Type B pancreatic cell (in vitro differentiated cells): ENCODE results near the gene ADARB2. TPM values are rescaled to one million over a fixed set of nuclear protein-coding genes. Genes with fewer than 3 reads are reported as not detected.

Source experiments
- DNase-seq: peaks from one replicate; pipeline ENCODE4 v3.0.0; 2021; ENCODE audit warnings: mixed read lengths; ENCODE audit not compliant: unreplicated experiment; ENCODE audit errors: extremely low spot score
- H3K27ac Mint-ChIP-seq: 2 replicates; pipeline ENCODE4 v1.8.0; 2021; ENCODE audit warnings: mild to moderate bottlenecking, mixed read lengths
- H3K27me3 Mint-ChIP-seq: 2 replicates; pipeline ENCODE4 v1.8.0; 2021; ENCODE audit warnings: mixed read lengths
- H3K36me3 Mint-ChIP-seq: 2 replicates; pipeline ENCODE4 v1.8.0; 2021; ENCODE audit warnings: mixed read lengths
- H3K4me1 Mint-ChIP-seq: one replicate; pipeline ENCODE4 v1.8.0; 2021; ENCODE audit warnings: mixed read lengths; ENCODE audit not compliant: unreplicated experiment
- H3K4me3 Mint-ChIP-seq: 2 replicates; pipeline ENCODE4 v1.8.0; 2021; ENCODE audit warnings: mild to moderate bottlenecking, mixed read lengths
- H3K9me3 Mint-ChIP-seq: 2 replicates; pipeline ENCODE4 v1.8.0; 2021; ENCODE audit warnings: mixed read lengths
- total RNA-seq: library from RNA; stranded (reverse); gene quantifications from 2 replicates; pipeline ENCODE4 v1.2.1, GENCODE V29; 2021; ENCODE audit warnings: low replicate concordance
- TF ChIP-seq, protein P1 (sequence below): fragments of 200-600 bp; sonication (generic); conservative IDR thresholded peaks from 2 replicates; pipeline ENCODE4 v1.5.0; 2021; ENCODE audit warnings: antibody characterized with exemption, mild to moderate bottlenecking

Gene ADARB2
- total RNA-seq, 1 donor from 2014 or later, result 4.9 TPM

GRCh38 chr10:1706256-1706655 lies 31.1 kb downstream of the ADARB2 start:
- Mint-ChIP-seq H3K9me3 (peaks cover 9% of the 10 kb centered on the region), H3K4me3 (no peak overlapping the region), H3K27me3 (peaks cover 18% of the 10 kb centered on the region), H3K27ac (no peak overlapping the region), H3K4me1 (no peaks in the 10 kb centered on the region), H3K36me3 (no peaks in the 10 kb centered on the region)
- TF ChIP-seq, protein P1, sequence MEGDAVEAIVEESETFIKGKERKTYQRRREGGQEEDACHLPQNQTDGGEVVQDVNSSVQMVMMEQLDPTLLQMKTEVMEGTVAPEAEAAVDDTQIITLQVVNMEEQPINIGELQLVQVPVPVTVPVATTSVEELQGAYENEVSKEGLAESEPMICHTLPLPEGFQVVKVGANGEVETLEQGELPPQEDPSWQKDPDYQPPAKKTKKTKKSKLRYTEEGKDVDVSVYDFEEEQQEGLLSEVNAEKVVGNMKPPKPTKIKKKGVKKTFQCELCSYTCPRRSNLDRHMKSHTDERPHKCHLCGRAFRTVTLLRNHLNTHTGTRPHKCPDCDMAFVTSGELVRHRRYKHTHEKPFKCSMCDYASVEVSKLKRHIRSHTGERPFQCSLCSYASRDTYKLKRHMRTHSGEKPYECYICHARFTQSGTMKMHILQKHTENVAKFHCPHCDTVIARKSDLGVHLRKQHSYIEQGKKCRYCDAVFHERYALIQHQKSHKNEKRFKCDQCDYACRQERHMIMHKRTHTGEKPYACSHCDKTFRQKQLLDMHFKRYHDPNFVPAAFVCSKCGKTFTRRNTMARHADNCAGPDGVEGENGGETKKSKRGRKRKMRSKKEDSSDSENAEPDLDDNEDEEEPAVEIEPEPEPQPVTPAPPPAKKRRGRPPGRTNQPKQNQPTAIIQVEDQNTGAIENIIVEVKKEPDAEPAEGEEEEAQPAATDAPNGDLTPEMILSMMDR, result no peak
- no peak for DNase-seq

DNA sequence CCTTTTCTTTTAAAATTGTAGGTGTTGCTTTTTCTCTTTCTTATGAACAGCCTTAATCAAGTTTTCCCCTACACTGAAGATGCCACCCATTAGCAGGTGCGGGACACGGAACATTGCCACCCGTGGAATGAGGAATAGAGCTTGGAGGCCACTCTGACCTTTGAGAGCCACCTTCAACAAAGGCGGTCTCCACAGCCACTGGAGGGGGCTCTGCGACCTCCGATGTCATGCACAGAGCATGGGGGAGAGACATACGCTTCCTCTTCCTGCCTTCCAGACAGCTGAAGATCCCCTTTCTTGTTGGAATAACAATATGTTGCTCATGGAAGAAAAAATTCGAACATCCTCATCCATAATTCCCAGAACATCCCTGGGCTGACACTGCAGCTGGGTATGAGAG lies 39.1 kb downstream of the ADARB2 start:
- no peak for DNase-seq
- Mint-ChIP-seq H3K9me3 (peaks cover 9% of the 10 kb centered on the region), H3K4me1 (no peaks in the 10 kb centered on the region), H3K36me3 (no peaks in the 10 kb centered on the region), H3K27ac (no peak overlapping the region), H3K4me3 (no peak overlapping the region), H3K27me3 (peaks cover 5% of the 10 kb centered on the region)
- TF ChIP-seq, protein P1, result no peak

DNA sequence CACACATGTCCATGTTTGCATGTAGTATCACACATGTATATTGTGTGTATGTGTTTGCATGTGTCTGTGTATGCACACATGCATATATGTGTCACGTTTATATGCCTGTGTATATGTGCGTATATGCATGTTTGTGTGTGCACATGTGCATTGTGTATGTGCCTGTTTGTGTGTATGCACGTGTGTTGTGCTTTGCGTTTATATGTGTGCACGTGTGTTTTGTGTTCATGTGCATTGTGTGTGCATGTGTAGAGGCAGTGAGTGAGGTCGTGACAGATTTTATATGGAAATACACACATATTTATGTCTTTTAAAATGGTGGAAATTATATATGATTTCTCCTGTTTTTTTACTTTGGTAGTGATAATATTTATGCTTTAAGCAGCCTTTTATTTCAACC lies 41.2 kb downstream of the ADARB2 start:
- Mint-ChIP-seq H3K4me1 (no peaks in the 10 kb centered on the region), H3K27me3 (peaks cover 6% of the 10 kb centered on the region), H3K36me3 (no peaks in the 10 kb centered on the region), H3K4me3 (no peak overlapping the region), H3K9me3 (no peaks in the 10 kb centered on the region), H3K27ac (no peak overlapping the region)
- DNase-seq, result no peak
- TF ChIP-seq, protein P1, result no peak

DNA sequence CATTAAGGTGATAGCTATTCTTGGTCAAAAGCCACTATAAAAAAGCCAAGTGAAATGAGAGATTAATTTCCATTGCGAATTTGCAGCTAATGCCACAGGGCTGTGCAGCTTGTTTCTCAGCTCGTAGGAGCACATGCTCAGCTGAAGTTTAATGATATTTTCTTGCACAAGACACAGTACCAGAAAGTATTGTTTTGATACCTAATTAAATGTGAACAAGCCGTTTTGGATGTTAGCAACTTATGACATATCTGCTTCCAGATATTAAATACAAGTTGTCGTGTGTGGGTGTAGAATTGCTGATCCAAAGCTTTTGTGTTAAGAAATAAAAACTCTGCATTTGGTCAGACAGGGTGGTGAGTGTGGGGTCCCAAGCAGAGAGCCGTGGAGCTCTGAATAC lies 47.2 kb downstream of the ADARB2 start:
- no peak overlapping the region for H3K27ac Mint-ChIP-seq
- no peak for DNase-seq
- peaks cover 8% of the 10 kb centered on the region for H3K27me3 Mint-ChIP-seq
- TF ChIP-seq, protein P1, result no peak
- H3K36me3 Mint-ChIP-seq, result no peaks in the 10 kb centered on the region
- H3K4me3 Mint-ChIP-seq, result no peak overlapping the region
- peaks cover 8% of the 10 kb centered on the region for H3K4me1 Mint-ChIP-seq
- H3K9me3 Mint-ChIP-seq, result no peaks in the 10 kb centered on the region

GRCh38 chr10:1688531-1688930 lies 48.8 kb downstream of the ADARB2 start:
- Mint-ChIP-seq H3K36me3 (no peaks in the 10 kb centered on the region), H3K4me3 (no peak overlapping the region), H3K27ac (no peak overlapping the region), H3K4me1 (peaks cover 8% of the 10 kb centered on the region), H3K27me3 (peaks cover 11% of the 10 kb centered on the region), H3K9me3 (no peaks in the 10 kb centered on the region)
- TF ChIP-seq, protein P1, result no peak
- DNase-seq, result no peak

DNA sequence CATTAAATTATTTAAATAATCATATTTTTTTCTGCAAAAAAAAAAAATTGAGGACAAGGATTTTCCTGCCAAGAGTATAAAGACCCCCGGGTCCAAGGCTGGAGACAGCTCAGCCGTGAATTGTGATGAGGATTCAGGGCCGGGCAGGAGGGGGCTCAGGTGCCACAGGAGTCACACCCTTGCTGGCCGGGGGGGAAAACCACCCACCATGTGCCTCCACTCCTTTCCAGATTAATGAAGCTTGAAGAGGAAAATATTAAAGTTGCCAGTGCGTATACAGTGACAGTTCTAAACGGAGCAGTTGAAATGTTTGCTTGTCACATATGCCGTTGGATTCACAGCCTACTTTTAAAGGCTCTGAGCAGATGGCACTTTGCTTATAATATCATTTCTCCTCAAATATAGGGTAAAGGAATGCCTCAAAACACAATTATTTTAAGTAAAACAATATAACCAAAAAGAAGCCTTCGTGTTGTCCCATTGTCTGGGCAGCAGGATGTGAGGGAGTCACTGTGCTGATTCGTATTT lies 49.6 kb downstream of the ADARB2 start:
- no peaks in the 10 kb centered on the region for H3K36me3 Mint-ChIP-seq
- no peak for DNase-seq
- TF ChIP-seq, protein P1, result no peak
- H3K4me3 Mint-ChIP-seq, result no peak overlapping the region
- H3K9me3 Mint-ChIP-seq, result no peaks in the 10 kb centered on the region
- H3K4me1 Mint-ChIP-seq, result peaks cover 8% of the 10 kb centered on the region
- H3K27me3 Mint-ChIP-seq, result peaks cover 11% of the 10 kb centered on the region
- H3K27ac Mint-ChIP-seq, result no peak overlapping the region
